Measurements from ENCODE around the gene FAM50A.

FAM50A gene

DNA sequence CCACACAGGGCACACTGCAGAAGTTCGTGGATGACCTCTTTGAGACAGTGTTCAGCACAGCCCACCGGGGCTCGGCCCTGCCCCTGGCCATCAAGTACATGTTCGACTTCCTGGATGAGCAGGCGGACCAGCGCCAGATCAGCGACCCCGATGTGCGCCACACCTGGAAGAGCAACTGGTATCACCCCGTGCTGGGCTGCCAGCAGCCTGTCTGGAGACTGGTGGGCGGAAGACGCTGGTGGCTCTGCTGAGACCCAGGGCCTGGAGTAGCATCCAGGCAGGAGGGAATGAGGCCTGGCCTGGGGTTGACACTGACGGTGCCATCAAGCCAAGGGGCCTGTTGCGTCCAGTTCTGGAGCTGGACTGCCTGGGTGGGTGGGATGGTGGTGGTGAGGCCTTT is 26.5 kb downstream of the FAM50A start:
- POLR2A ChIA-PET = interaction anchor here (1.3 kb wide), 1 partner anchor 20 kb away, joined by 4 read pairs; the partner anchor contains the start of gene SLC10A3
- TF ChIP-seq, protein P1, sequence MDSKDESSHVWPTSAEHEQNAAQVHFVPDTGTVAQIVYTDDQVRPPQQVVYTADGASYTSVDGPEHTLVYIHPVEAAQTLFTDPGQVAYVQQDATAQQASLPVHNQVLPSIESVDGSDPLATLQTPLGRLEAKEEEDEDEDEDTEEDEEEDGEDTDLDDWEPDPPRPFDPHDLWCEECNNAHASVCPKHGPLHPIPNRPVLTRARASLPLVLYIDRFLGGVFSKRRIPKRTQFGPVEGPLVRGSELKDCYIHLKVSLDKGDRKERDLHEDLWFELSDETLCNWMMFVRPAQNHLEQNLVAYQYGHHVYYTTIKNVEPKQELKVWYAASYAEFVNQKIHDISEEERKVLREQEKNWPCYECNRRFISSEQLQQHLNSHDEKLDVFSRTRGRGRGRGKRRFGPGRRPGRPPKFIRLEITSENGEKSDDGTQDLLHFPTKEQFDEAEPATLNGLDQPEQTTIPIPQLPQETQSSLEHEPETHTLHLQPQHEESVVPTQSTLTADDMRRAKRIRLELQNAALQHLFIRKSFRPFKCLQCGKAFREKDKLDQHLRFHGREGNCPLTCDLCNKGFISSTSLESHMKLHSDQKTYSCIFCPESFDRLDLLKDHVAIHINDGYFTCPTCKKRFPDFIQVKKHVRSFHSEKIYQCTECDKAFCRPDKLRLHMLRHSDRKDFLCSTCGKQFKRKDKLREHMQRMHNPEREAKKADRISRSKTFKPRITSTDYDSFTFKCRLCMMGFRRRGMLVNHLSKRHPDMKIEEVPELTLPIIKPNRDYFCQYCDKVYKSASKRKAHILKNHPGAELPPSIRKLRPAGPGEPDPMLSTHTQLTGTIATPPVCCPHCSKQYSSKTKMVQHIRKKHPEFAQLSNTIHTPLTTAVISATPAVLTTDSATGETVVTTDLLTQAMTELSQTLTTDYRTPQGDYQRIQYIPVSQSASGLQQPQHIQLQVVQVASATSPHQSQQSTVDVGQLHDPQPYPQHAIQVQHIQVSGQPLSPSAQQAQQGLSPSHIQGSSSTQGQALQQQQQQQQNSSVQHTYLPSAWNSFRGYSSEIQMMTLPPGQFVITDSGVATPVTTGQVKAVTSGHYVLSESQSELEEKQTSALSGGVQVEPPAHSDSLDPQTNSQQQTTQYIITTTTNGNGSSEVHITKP (tag by site-specific recombination; IDR thresholded peaks at IDR 0.05) = no peak
- no peak for TF ChIP-seq ZNF670 (tag by site-specific recombination; IDR thresholded peaks at IDR 0.05; ENCODE audit: low read depth)
- TF ChIP-seq, protein P2, sequence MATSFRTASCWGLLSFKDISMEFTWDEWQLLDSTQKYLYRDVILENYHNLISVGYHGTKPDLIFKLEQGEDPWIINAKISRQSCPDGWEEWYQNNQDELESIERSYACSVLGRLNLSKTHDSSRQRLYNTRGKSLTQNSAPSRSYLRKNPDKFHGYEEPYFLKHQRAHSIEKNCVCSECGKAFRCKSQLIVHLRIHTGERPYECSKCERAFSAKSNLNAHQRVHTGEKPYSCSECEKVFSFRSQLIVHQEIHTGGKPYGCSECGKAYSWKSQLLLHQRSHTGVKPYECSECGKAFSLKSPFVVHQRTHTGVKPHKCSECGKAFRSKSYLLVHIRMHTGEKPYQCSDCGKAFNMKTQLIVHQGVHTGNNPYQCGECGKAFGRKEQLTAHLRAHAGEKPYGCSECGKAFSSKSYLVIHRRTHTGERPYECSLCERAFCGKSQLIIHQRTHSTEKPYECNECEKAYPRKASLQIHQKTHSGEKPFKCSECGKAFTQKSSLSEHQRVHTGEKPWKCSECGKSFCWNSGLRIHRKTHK (tag by site-specific recombination; IDR thresholded peaks at IDR 0.05) = no peak
- no peak for TF ChIP-seq ZBTB20 (tag by site-specific recombination; IDR thresholded peaks at IDR 0.05)
- TF ChIP-seq, protein P3, sequence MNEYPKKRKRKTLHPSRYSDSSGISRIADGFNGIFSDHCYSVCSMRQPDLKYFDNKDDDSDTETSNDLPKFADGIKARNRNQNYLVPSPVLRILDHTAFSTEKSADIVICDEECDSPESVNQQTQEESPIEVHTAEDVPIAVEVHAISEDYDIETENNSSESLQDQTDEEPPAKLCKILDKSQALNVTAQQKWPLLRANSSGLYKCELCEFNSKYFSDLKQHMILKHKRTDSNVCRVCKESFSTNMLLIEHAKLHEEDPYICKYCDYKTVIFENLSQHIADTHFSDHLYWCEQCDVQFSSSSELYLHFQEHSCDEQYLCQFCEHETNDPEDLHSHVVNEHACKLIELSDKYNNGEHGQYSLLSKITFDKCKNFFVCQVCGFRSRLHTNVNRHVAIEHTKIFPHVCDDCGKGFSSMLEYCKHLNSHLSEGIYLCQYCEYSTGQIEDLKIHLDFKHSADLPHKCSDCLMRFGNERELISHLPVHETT (tag by site-specific recombination; IDR thresholded peaks at IDR 0.05) = no peak
- TF ChIP-seq, protein P4, sequence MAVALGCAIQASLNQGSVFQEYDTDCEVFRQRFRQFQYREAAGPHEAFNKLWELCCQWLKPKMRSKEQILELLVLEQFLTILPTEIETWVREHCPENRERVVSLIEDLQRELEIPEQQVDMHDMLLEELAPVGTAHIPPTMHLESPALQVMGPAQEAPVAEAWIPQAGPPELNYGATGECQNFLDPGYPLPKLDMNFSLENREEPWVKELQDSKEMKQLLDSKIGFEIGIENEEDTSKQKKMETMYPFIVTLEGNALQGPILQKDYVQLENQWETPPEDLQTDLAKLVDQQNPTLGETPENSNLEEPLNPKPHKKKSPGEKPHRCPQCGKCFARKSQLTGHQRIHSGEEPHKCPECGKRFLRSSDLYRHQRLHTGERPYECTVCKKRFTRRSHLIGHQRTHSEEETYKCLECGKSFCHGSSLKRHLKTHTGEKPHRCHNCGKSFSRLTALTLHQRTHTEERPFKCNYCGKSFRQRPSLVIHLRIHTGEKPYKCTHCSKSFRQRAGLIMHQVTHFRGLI (tag by site-specific recombination; IDR thresholded peaks at IDR 0.05) = no peak
- no peak for TF ChIP-seq ZNF114 (tag by site-specific recombination; IDR thresholded peaks at IDR 0.05)
- TF ChIP-seq ZNF350 (tag by site-specific recombination; IDR thresholded peaks at IDR 0.05) = no peak
- TF ChIP-seq GFI1B (tag by site-specific recombination; IDR thresholded peaks at IDR 0.05) = no peak
- TF ChIP-seq ZNF510 (tag by site-specific recombination; IDR thresholded peaks at IDR 0.05; ENCODE audit: insufficient replicate concordance) = no peak
- no peak for TF ChIP-seq ZNF707 (tag by site-specific recombination; IDR thresholded peaks at IDR 0.05)
- TF ChIP-seq ZNF677 (tag by site-specific recombination; IDR thresholded peaks at IDR 0.05) = no peak
- TF ChIP-seq ZNF654 (tag by site-specific recombination; IDR thresholded peaks at IDR 0.05; ENCODE audit: low read depth) = no peak
- TF ChIP-seq WT1 (tag by site-specific recombination; IDR thresholded peaks at IDR 0.05) = no peak
- no peak for TF ChIP-seq ZBTB8A (tag by site-specific recombination; IDR thresholded peaks at IDR 0.05)
- TF ChIP-seq ZNF621 (tag by site-specific recombination; IDR thresholded peaks at IDR 0.05) = no peak
- no peak for TF ChIP-seq ZNF596 (tag by site-specific recombination; IDR thresholded peaks at IDR 0.05)
- TF ChIP-seq SP2 (tag by site-specific recombination; IDR thresholded peaks at IDR 0.05) = no peak
- TF ChIP-seq, protein P5, sequence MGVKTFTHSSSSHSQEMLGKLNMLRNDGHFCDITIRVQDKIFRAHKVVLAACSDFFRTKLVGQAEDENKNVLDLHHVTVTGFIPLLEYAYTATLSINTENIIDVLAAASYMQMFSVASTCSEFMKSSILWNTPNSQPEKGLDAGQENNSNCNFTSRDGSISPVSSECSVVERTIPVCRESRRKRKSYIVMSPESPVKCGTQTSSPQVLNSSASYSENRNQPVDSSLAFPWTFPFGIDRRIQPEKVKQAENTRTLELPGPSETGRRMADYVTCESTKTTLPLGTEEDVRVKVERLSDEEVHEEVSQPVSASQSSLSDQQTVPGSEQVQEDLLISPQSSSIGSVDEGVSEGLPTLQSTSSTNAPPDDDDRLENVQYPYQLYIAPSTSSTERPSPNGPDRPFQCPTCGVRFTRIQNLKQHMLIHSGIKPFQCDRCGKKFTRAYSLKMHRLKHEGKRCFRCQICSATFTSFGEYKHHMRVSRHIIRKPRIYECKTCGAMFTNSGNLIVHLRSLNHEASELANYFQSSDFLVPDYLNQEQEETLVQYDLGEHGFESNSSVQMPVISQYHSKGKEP (tag by site-specific recombination; IDR thresholded peaks at IDR 0.05) = no peak
- Histone ChIP-seq H3K4me1 (ENCODE audit: control insufficient read depth, insufficient read depth, low read length) (no peaks in the 10 kb centered on the region), H3K9me3 (ENCODE audit: control insufficient read depth, insufficient read depth, low read depth, low read length) (no peaks in the 10 kb centered on the region), H3K4me3 (ENCODE audit: low read depth, low read length) (no peak overlapping the region), H3K27ac (ENCODE audit: extremely low read depth, low read depth, low read length) (no peak overlapping the region), H3K36me3 (ENCODE audit: control insufficient read depth in 2 of 2, insufficient read depth in 1 of 2, low read length in 2 of 2) (peaks cover 0 to 76% of the 10 kb centered on the region in 2 experiments; a peak in 2 of 3 replicates)
- CTCF ChIA-PET = no interaction called here
